ENCODE data around the gene SPINK1. TPM values are rescaled to one million over a fixed set of nuclear protein-coding genes. Genes with fewer than 3 reads are reported as not detected.

SPINK1 gene
- total RNA-seq, 1 donor from 2014 or later, result 1.2 TPM

DNA sequence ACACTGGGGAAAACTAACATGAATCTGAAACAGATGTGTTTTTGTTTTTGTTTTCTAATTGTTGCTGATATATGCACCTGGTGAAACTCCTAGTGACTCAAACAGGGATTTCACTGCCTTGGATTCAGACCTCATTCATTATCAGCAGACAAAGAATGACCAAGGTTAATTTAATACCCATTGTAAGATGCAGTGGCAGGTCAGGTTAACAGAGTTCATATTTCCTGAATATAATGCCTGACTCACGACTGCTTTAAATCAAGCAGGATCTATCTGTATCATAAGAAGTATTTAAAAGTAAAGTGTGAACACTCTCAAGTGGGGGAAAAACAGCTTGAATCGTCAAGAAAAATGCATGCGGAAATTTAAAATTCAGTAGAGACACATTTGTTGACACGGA is 54.5 kb downstream of the SPINK1 start:
- Histone ChIP-seq H3K9me3 (replicated peaks) (no peaks in the 10 kb centered on the region), H3K4me3 (no peak overlapping the region), H3K27me3 (ENCODE audit: low read depth) (peaks cover 36% of the 10 kb centered on the region), H3K36me3 (no peaks in the 10 kb centered on the region), H3K4me1 (no peaks in the 10 kb centered on the region), H3K27ac (replicated peaks) (no peak overlapping the region)
- TF ChIP-seq, protein P1, sequence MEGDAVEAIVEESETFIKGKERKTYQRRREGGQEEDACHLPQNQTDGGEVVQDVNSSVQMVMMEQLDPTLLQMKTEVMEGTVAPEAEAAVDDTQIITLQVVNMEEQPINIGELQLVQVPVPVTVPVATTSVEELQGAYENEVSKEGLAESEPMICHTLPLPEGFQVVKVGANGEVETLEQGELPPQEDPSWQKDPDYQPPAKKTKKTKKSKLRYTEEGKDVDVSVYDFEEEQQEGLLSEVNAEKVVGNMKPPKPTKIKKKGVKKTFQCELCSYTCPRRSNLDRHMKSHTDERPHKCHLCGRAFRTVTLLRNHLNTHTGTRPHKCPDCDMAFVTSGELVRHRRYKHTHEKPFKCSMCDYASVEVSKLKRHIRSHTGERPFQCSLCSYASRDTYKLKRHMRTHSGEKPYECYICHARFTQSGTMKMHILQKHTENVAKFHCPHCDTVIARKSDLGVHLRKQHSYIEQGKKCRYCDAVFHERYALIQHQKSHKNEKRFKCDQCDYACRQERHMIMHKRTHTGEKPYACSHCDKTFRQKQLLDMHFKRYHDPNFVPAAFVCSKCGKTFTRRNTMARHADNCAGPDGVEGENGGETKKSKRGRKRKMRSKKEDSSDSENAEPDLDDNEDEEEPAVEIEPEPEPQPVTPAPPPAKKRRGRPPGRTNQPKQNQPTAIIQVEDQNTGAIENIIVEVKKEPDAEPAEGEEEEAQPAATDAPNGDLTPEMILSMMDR (IDR thresholded peaks at IDR 0.05; ENCODE audit: borderline replicate concordance), result no peak
- DNase-seq, result no peak
- intact Hi-C loops (cut with micrococcal nuclease), result no loop called here

Other genes with a start within 250 kb of the SPINK1 start
- gene JAKMIP2, start 48.9 kb downstream of the SPINK1 start, total RNA-seq, result 0.41 TPM
- not detected for gene SCGB3A2, start 47.0 kb upstream of the SPINK1 start, total RNA-seq
- gene C5orf46, start 74.9 kb upstream of the SPINK1 start, total RNA-seq, result 12.0 TPM
- 0.47 TPM for gene SPINK5, start 232.3 kb upstream of the SPINK1 start, total RNA-seq